OCI-LY1 (cell line): ENCODE results near the gene MCTP1.

Experiments
- H2AFZ ChIP-seq: fragments of 200-600 bp; sonication (generic), shearing (Covaris generic); 2 replicates; pipeline ENCODE4 v1.6.0; 2014; ENCODE audit warnings: antibody characterized with exemption, mild to moderate bottlenecking, low read length
- H3F3A ChIP-seq: fragments of 200-600 bp; sonication (generic), shearing (Covaris generic); 2 replicates; pipeline ENCODE4 v1.6.0; 2014; ENCODE audit warnings: mild to moderate bottlenecking, antibody characterized with exemption, low read length, moderate library complexity; ENCODE audit not compliant: insufficient read depth
- H3K27ac ChIP-seq: fragments of 200-600 bp; sonication (generic); 2 replicates; pipeline ENCODE4 v1.5.1; 2014; ENCODE audit warnings: low read length, mixed run types, mild to moderate bottlenecking, low read depth; ENCODE audit not compliant: poor library complexity, severe bottlenecking
- H3K27me3 ChIP-seq: fragments of 200-600 bp; sonication (generic); 2 replicates; pipeline ENCODE4 v1.6.0; 2014; ENCODE audit warnings: antibody characterized with exemption, mild to moderate bottlenecking, low read length, moderate library complexity; ENCODE audit not compliant: insufficient read depth
- H3K36me3 ChIP-seq: fragments of 200-600 bp; sonication (generic); 2 replicates; pipeline ENCODE4 v1.6.1; 2014; ENCODE audit warnings: mild to moderate bottlenecking, antibody characterized with exemption, low read length, moderate library complexity, mixed read lengths; ENCODE audit not compliant: insufficient read depth
- H3K4me1 ChIP-seq: fragments of 200-600 bp; sonication (generic); 2 replicates; pipeline ENCODE4 v1.5.1; 2014; ENCODE audit warnings: mild to moderate bottlenecking, low read length, moderate library complexity; ENCODE audit not compliant: insufficient read depth, severe bottlenecking
- H3K4me2 ChIP-seq: fragments of 200-600 bp; sonication (generic), shearing (Covaris generic); 2 replicates; pipeline ENCODE4 v1.6.1; 2014; ENCODE audit warnings: low read length
- H3K4me3 ChIP-seq: fragments of 200-600 bp; sonication (generic); 2 replicates; pipeline ENCODE4 v1.5.1; 2014; ENCODE audit warnings: low read length, low read depth, mild to moderate bottlenecking, mixed read lengths; ENCODE audit not compliant: poor library complexity, severe bottlenecking
- H3K79me2 ChIP-seq: fragments of 200-600 bp; shearing (Covaris generic); 2 replicates; pipeline ENCODE4 v1.6.1; 2016; ENCODE audit warnings: mixed run types, low read length, mixed read lengths; ENCODE audit not compliant: insufficient read depth
- H3K9ac ChIP-seq: fragments of 200-600 bp; sonication (generic), shearing (Covaris generic); 2 replicates; pipeline ENCODE4 v1.6.1; 2014; ENCODE audit warnings: mild to moderate bottlenecking, low read length, mixed read lengths
- H3K9me2 ChIP-seq: fragments of 200-600 bp; sonication (generic), shearing (Covaris generic); 2 replicates; pipeline ENCODE4 v1.6.1; 2014; ENCODE audit warnings: low read depth, mild to moderate bottlenecking, low read length, mixed read lengths
- H3K9me3 ChIP-seq: fragments of 200-600 bp; shearing (Covaris generic); 2 replicates; pipeline ENCODE4 v1.6.1; 2014; ENCODE audit warnings: low read length, mixed read lengths
- H4K20me1 ChIP-seq: fragments of 200-600 bp; sonication (generic), shearing (Covaris generic); 2 replicates; pipeline ENCODE4 v1.6.0; 2016; ENCODE audit warnings: mild to moderate bottlenecking, low read length; ENCODE audit not compliant: insufficient read depth
- EZH2 ChIP-seq: fragments of 200-600 bp; sonication (generic), shearing (Covaris generic); IDR thresholded peaks from 2 replicates; pipeline ENCODE4 v1.8.0; 2017; ENCODE audit warnings: borderline replicate concordance, mixed run types, mild to moderate bottlenecking, antibody characterized with exemption, low read length, moderate library complexity, mixed read lengths
- TF ChIP-seq, protein P1 (sequence below): fragments of 200-600 bp; sonication (generic), shearing (Covaris generic); IDR thresholded peaks from 2 replicates; pipeline ENCODE4 v1.5.1; 2017; ENCODE audit warnings: mild to moderate bottlenecking, antibody characterized with exemption, low read length, moderate library complexity, mixed read lengths

The MCTP1 gene

DNA sequence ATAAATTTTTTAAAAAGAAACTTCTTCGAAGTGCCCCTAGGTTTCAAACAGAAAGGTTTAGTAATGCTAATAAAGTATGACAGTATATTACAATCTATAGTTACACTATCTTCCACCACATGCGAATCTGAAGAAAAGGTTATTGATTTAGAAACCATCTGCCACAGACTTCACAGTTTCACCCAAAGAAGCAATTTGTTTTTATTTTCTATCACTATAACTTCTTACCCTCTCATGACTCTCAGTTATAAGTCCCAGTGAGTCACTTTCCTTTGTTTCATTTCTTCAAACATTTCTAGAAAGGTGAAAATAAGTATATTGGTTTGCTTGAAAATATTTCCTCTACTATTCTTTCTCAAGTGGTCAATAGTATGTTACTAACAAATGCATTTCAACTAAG, 93.6 kb downstream of the MCTP1 start:
- H4K20me1 ChIP-seq: no peaks in the 10 kb centered on the region
- H3K27ac ChIP-seq: no peak overlapping the region
- no peaks in the 10 kb centered on the region for H3K36me3 ChIP-seq
- no peaks in the 10 kb centered on the region for H3K4me1 ChIP-seq
- no peaks in the 10 kb centered on the region for H3K79me2 ChIP-seq
- H3F3A ChIP-seq: no peaks in the 10 kb centered on the region
- H2AFZ ChIP-seq: no peak overlapping the region
- TF ChIP-seq, protein P1, sequence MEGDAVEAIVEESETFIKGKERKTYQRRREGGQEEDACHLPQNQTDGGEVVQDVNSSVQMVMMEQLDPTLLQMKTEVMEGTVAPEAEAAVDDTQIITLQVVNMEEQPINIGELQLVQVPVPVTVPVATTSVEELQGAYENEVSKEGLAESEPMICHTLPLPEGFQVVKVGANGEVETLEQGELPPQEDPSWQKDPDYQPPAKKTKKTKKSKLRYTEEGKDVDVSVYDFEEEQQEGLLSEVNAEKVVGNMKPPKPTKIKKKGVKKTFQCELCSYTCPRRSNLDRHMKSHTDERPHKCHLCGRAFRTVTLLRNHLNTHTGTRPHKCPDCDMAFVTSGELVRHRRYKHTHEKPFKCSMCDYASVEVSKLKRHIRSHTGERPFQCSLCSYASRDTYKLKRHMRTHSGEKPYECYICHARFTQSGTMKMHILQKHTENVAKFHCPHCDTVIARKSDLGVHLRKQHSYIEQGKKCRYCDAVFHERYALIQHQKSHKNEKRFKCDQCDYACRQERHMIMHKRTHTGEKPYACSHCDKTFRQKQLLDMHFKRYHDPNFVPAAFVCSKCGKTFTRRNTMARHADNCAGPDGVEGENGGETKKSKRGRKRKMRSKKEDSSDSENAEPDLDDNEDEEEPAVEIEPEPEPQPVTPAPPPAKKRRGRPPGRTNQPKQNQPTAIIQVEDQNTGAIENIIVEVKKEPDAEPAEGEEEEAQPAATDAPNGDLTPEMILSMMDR: no peak
- no peak for TF ChIP-seq EZH2
- no peaks in the 10 kb centered on the region for H3K9me2 ChIP-seq
- H3K27me3 ChIP-seq: no peaks in the 10 kb centered on the region
- no peak overlapping the region for H3K9ac ChIP-seq
- H3K4me2 ChIP-seq: no peak overlapping the region
- H3K4me3 ChIP-seq: no peak overlapping the region
- H3K9me3 ChIP-seq: no peaks in the 10 kb centered on the region

DNA sequence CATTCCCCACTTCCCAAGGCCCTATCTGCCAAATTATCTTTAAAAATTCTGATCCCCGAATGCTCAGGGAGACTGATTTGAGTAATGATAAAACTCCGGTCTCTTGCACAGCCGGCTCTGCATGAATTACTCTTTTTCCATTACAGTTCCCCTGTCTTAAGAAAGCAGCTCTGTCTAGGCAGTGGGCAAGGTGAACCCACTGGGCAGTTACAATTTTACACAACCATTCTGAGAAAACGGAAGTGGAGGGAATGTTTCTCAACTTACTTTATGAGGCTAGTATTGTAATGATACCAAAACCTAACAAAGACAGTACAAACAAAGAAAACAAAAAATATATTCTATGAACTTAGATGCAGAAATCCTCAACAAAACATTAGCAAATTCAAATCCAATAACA, 100.0 kb downstream of the MCTP1 start:
- Histone ChIP-seq H2AFZ (no peak overlapping the region), H3K27me3 (no peaks in the 10 kb centered on the region), H3F3A (no peaks in the 10 kb centered on the region), H4K20me1 (no peaks in the 10 kb centered on the region), H3K9me2 (no peaks in the 10 kb centered on the region), H3K27ac (no peak overlapping the region), H3K79me2 (no peaks in the 10 kb centered on the region), H3K36me3 (no peaks in the 10 kb centered on the region), H3K9me3 (no peaks in the 10 kb centered on the region), H3K4me2 (no peak overlapping the region), H3K4me3 (no peak overlapping the region), H3K9ac (no peak overlapping the region), H3K4me1 (no peaks in the 10 kb centered on the region)
- TF ChIP-seq EZH2: no peak
- TF ChIP-seq, protein P1: no peak

DNA sequence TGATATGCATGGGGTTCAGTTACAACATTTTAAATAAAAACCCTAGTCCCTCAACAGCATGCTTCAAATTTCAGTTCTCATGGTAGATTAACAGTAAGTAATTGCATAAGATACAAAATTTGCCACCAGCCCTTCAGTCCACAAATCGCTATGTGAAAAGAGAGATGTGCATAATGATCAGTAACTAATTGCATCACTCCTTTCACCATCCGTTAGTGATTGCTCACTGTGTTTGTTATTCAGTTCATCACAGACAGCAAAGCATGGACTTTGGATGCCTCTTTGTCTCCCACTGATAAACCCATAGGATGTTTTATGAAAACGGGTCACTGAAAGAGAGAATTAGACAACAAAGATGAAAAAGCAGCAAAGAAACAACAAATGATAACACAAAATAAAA, 103.2 kb downstream of the MCTP1 start:
- Histone ChIP-seq H3K27me3 (no peaks in the 10 kb centered on the region), H3K9me2 (no peaks in the 10 kb centered on the region), H3K36me3 (no peaks in the 10 kb centered on the region), H3K9ac (no peak overlapping the region), H3K79me2 (no peaks in the 10 kb centered on the region), H3K9me3 (no peaks in the 10 kb centered on the region), H2AFZ (no peak overlapping the region), H3K4me1 (peaks cover 17% of the 10 kb centered on the region), H3F3A (no peaks in the 10 kb centered on the region), H3K4me3 (no peak overlapping the region), H3K4me2 (no peak overlapping the region), H3K27ac (no peak overlapping the region), H4K20me1 (no peaks in the 10 kb centered on the region)
- TF ChIP-seq, protein P1: no peak
- TF ChIP-seq EZH2: no peak
